ENCODE data around the gene RWDD1. TPM values are rescaled to one million over a fixed set of nuclear protein-coding genes. Genes with fewer than 3 reads are reported as not detected.

RWDD1 gene
- total RNA-seq, 1 donor: 45.3 TPM

GRCh38 chr6:116543149-116543548 is 28.2 kb upstream of the RWDD1 start:
- TF ChIP-seq, protein P1, sequence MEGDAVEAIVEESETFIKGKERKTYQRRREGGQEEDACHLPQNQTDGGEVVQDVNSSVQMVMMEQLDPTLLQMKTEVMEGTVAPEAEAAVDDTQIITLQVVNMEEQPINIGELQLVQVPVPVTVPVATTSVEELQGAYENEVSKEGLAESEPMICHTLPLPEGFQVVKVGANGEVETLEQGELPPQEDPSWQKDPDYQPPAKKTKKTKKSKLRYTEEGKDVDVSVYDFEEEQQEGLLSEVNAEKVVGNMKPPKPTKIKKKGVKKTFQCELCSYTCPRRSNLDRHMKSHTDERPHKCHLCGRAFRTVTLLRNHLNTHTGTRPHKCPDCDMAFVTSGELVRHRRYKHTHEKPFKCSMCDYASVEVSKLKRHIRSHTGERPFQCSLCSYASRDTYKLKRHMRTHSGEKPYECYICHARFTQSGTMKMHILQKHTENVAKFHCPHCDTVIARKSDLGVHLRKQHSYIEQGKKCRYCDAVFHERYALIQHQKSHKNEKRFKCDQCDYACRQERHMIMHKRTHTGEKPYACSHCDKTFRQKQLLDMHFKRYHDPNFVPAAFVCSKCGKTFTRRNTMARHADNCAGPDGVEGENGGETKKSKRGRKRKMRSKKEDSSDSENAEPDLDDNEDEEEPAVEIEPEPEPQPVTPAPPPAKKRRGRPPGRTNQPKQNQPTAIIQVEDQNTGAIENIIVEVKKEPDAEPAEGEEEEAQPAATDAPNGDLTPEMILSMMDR (IDR thresholded peaks at IDR 0.05; ENCODE audit: insufficient read depth, low read depth, low read length): no peak
- H3K4me3 ChIP-seq (ENCODE audit: low read depth, low read length): no peak overlapping the region
- DNase-seq (ENCODE audit: low read depth): no peak

GRCh38 chr6:116545651-116546050 is 25.7 kb upstream of the RWDD1 start, which contains the start of gene TRAPPC3L:
Gene TRAPPC3L (minus strand): TSS chr6:116545684. CDS start chr6:116545514, 170 bp downstream.
- H3K4me3 ChIP-seq (ENCODE audit: low read depth, low read length): no peak within 1 kb of the TSS
- DNase-seq (ENCODE audit: low read depth): no peak
- TF ChIP-seq, protein P1 (IDR thresholded peaks at IDR 0.05; ENCODE audit: insufficient read depth, low read depth, low read length): no peak

GRCh38 chr6:116547358-116547757 is 23.9 kb upstream of the RWDD1 start:
- no peak overlapping the region for H3K4me3 ChIP-seq (ENCODE audit: low read depth, low read length)
- DNase-seq (ENCODE audit: low read depth): no peak
- TF ChIP-seq, protein P1 (IDR thresholded peaks at IDR 0.05; ENCODE audit: insufficient read depth, low read depth, low read length): no peak

GRCh38 chr6:116550796-116551195 is 20.5 kb upstream of the RWDD1 start:
- DNase-seq (ENCODE audit: low read depth): no peak
- H3K4me3 ChIP-seq (ENCODE audit: low read depth, low read length): no peak overlapping the region
- TF ChIP-seq, protein P1 (IDR thresholded peaks at IDR 0.05; ENCODE audit: insufficient read depth, low read depth, low read length): no peak

DNA sequence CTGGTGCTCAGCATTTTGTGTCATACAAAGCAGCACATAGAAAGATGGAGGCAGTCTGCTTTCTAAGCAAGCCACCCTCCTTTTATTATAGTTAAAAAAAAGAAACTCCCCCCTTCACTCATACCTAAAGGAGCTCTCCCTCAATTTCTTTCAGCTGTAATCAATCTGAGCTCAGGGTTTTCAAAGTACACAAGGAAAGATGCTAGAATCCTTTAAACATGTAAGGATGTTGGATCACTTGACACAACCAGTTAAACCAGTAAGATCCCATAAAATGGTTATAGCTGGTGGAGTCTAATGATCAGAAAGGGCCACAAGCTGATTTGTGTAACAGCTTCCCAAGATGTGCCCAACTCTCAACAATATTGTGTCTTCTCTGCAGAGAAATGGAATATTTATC is 17.9 kb upstream of the RWDD1 start, which contains the start of gene CALHM4:
Gene CALHM4, plus strand, starts transcription at position 301 of the 400 bp plus-strand sequence. Its CDS starts 43 bp downstream, at position 344.
- TF ChIP-seq, protein P1 (IDR thresholded peaks at IDR 0.05; ENCODE audit: insufficient read depth, low read depth, low read length): no peak
- H3K4me3 ChIP-seq (ENCODE audit: low read depth, low read length): no peak within 1 kb of the TSS
- no peak for DNase-seq (ENCODE audit: low read depth)

DNA sequence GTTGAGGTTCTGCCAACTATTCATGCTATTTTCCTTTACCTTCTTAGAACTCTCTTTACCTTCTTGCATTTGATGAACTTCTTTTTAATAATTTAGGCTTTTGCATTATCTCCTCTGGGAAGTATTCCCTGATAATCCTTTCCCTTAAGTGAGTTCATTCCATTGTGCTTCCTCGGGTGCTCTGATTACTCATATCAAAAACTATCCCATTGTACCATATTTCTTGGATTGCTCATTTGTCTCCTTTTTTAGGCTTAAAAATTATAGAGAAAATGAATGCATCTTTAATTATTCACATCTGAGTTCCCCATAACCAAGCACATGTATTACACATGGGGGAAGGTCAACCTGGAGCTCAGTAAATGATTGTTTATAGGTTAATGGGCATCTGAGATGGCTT is 15.2 kb upstream of the RWDD1 start:
- no peak for DNase-seq (ENCODE audit: low read depth)
- H3K4me3 ChIP-seq (ENCODE audit: low read depth, low read length): no peak overlapping the region
- TF ChIP-seq, protein P1 (IDR thresholded peaks at IDR 0.05; ENCODE audit: insufficient read depth, low read depth, low read length): no peak

- DNase-seq (ENCODE audit: low read depth): no peak
- TF ChIP-seq, protein P1 (IDR thresholded peaks at IDR 0.05; ENCODE audit: insufficient read depth, low read depth, low read length): no peak
These were observed 14.4 kb upstream of the RWDD1 start for GRCh38 chr6:116556814-116557415.

More at GRCh38 chr6:116556814-116557415, 14.4 kb upstream of the RWDD1 start:
- no peak overlapping the region for H3K4me3 ChIP-seq (ENCODE audit: low read depth, low read length)

All from fibroblast of villous mesenchyme (primary cell).